NCI-H82 (cell line): ENCODE results near the gene CFAP68.

Experiments
- DNase-seq: peaks from one replicate; lab custom pipeline; 2025; lab: John Stamatoyannopoulos, UW

The CFAP68 gene

GRCh38 chr11:111878849-111879636 lies at the start of gene CFAP68, which contains the start of gene FDXACB1:
Gene CFAP68 (plus strand): TSS chr11:111879541. CDS start chr11:111879561, 20 bp downstream.
Gene FDXACB1 (minus strand): TSS chr11:111879165. CDS start chr11:111879132, 33 bp downstream.
- peak; percentile 98 for DNase-seq

- peak; percentile 1 for DNase-seq
Observed at GRCh38 chr11:111833524-111833923, 45.8 kb upstream of the CFAP68 start.

- DNase-seq: no peak
Observed at GRCh38 chr11:111834432-111835163, 44.7 kb upstream of the CFAP68 start.

- no peak for DNase-seq
Observed at GRCh38 chr11:111835665-111836064, 43.7 kb upstream of the CFAP68 start.

- no peak for DNase-seq
Observed at GRCh38 chr11:111836162-111836561, 43.2 kb upstream of the CFAP68 start.

- DNase-seq: no peak
Observed at GRCh38 chr11:111836721-111837120, 42.6 kb upstream of the CFAP68 start.

GRCh38 chr11:111837366-111837891 lies 41.9 kb upstream of the CFAP68 start:
- no peak for DNase-seq

GRCh38 chr11:111838054-111838453 lies 41.3 kb upstream of the CFAP68 start:
- DNase-seq: no peak

GRCh38 chr11:111840143-111840542 lies 39.2 kb upstream of the CFAP68 start:
- DNase-seq: no peak

GRCh38 chr11:111841370-111842053 lies 37.8 kb upstream of the CFAP68 start:
- peak; percentile 91 for DNase-seq

- no peak for DNase-seq
Observed at GRCh38 chr11:111843661-111844060, 35.7 kb upstream of the CFAP68 start.

GRCh38 chr11:111845276-111846028 lies 33.9 kb upstream of the CFAP68 start:
- DNase-seq: no peak

- DNase-seq: no peak
Observed at GRCh38 chr11:111846063-111846462, 33.3 kb upstream of the CFAP68 start.

- DNase-seq: no peak
Observed at GRCh38 chr11:111846636-111847035, 32.7 kb upstream of the CFAP68 start.

GRCh38 chr11:111849631-111850030 lies 29.7 kb upstream of the CFAP68 start:
- DNase-seq: no peak

- no peak for DNase-seq
Observed at GRCh38 chr11:111851067-111851466, 28.3 kb upstream of the CFAP68 start.

GRCh38 chr11:111851636-111852035 lies 27.7 kb upstream of the CFAP68 start:
- DNase-seq: peak; percentile 1

GRCh38 chr11:111852103-111852502 lies 27.2 kb upstream of the CFAP68 start:
- no peak for DNase-seq

- DNase-seq: no peak
Observed at GRCh38 chr11:111855506-111855905, 23.8 kb upstream of the CFAP68 start.

- DNase-seq: no peak
Observed at GRCh38 chr11:111860257-111860656, 19.1 kb upstream of the CFAP68 start.

- no peak for DNase-seq
Observed at GRCh38 chr11:111870113-111870512, 9.2 kb upstream of the CFAP68 start.

GRCh38 chr11:111870522-111870885 lies 8.8 kb upstream of the CFAP68 start:
- DNase-seq: no peak
